Stimulated activated CD4-positive, alpha-beta T cell treated with anti-CD3 and anti-CD28 coated beads, Interleukin-15, amount 100 ng/mL, for 24 hours (primary cell): ENCODE data around the gene SCUBE1.
"Not testable (repeated sequence)": the region's sequence is repeated elsewhere in the genome, so short reads cannot be mapped to it uniquely, and the experiment has no call there.

ENCODE experiments used
- DNase-seq: peaks from one replicate; pipeline ENCODE4 v3.0.0-alpha.2; 2020

SCUBE1 gene

GRCh38 chr22:43299736-43300135 lies 43.4 kb downstream of the SCUBE1 start:
- DNase-seq = no peak

GRCh38 chr22:43298062-43298801 lies 44.9 kb downstream of the SCUBE1 start:
- no peak for DNase-seq

GRCh38 chr22:43297270-43298061 lies 45.7 kb downstream of the SCUBE1 start:
- DNase-seq = no peak

- no peak for DNase-seq
Measured at GRCh38 chr22:43296276-43296902, 46.8 kb downstream of the SCUBE1 start.

- DNase-seq = no peak
Measured at GRCh38 chr22:43295660-43296059, 47.5 kb downstream of the SCUBE1 start.

GRCh38 chr22:43295173-43295572 lies 48.0 kb downstream of the SCUBE1 start:
- no peak for DNase-seq

GRCh38 chr22:43293655-43294392 lies 49.3 kb downstream of the SCUBE1 start:
- no peak for DNase-seq

- no peak for DNase-seq
Measured at GRCh38 chr22:43293259-43293654, 49.9 kb downstream of the SCUBE1 start.

GRCh38 chr22:43292630-43293018 lies 50.5 kb downstream of the SCUBE1 start:
- DNase-seq = no peak

GRCh38 chr22:43291381-43291780 lies 51.8 kb downstream of the SCUBE1 start:
- DNase-seq = no peak

- no peak for DNase-seq
Measured at GRCh38 chr22:43289976-43290721, 53.0 kb downstream of the SCUBE1 start.

GRCh38 chr22:43289531-43289963 lies 53.6 kb downstream of the SCUBE1 start:
- DNase-seq = no peak

GRCh38 chr22:43288807-43289420 lies 54.3 kb downstream of the SCUBE1 start:
- no peak for DNase-seq

- DNase-seq = no peak
Measured at GRCh38 chr22:43288378-43288777, 54.8 kb downstream of the SCUBE1 start.

- no peak for DNase-seq
Measured at GRCh38 chr22:43287441-43287840, 55.7 kb downstream of the SCUBE1 start.

GRCh38 chr22:43281394-43281793 lies 61.8 kb downstream of the SCUBE1 start:
- no peak for DNase-seq

- not testable (repeated sequence) for DNase-seq
Measured at GRCh38 chr22:43280523-43280886, 62.7 kb downstream of the SCUBE1 start.

GRCh38 chr22:43279867-43280522 lies 63.2 kb downstream of the SCUBE1 start:
- DNase-seq = no peak

- DNase-seq = no peak
Measured at GRCh38 chr22:43277987-43278601, 65.1 kb downstream of the SCUBE1 start.

GRCh38 chr22:43277091-43277490 lies 66.1 kb downstream of the SCUBE1 start:
- no peak for DNase-seq

GRCh38 chr22:43276321-43276720 lies 66.9 kb downstream of the SCUBE1 start:
- DNase-seq = no peak
